HG03066 (cell line): ENCODE measurements around the gene SLC17A5.
"Not testable (repeated sequence)": the region's sequence is repeated elsewhere in the genome, so short reads cannot be mapped to it uniquely, and the experiment has no call there.

Source experiments
- ATAC-seq: cut with Tn5 transposase; IDR thresholded peaks from one replicate; pipeline ENCODE4 v1.9.1; 2021; ENCODE audit warnings: low read depth; ENCODE audit not compliant: unreplicated experiment

SLC17A5 gene

GRCh38 chr6:73571218-73572181 lies 82.3 kb downstream of the SLC17A5 start:
- ATAC-seq = not testable (repeated sequence)

DNA sequence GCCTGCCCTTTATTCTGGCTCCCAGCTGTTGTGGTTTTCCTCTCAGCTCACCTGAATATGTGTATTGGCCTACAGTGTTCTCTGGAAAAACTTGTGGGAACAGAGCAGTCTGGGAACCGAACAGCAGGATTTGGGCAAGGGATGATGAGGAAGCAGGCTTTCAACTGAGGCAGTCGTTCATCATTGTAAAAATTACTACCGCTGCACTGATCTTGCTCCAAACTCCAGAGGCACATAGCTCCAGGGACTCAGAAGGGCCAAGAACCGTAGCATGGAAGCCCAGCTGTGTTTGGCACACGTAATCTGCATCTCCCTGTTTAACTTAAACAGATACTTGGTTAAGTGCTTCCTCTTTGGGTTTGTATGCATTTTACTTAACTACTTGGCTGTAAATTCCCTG lies 84.7 kb downstream of the SLC17A5 start:
- ATAC-seq = no peak

DNA sequence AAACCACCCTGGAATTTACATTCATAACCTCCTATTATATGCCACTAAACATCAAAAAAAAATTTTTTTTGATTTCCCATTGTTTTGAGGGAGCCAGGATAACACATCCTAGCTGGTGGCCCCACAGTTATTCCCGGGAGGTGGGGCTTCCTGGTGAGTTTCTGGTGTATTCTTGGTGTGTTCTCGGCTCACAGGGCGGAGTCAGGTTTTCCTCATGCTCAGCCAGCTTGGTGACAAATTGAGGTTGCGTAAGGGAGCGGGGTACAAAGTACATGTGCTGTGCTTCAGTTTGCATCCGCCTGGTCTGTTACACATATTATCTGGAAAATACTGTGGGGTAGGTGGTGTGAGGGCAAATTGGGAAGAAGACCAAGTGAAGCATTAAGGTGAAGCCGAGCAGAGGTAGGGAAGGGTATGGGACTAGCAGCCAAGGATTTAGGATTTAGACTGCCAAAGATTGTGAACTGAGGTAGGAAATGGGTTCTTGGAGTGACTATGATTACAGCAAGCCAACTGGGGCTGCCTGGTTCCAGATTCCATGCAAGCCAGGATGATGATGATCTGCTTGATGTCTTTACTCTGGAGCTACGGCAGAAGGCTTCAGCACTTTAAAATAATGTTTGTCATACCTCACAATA lies 86.7 kb downstream of the SLC17A5 start:
- ATAC-seq = no peak

DNA sequence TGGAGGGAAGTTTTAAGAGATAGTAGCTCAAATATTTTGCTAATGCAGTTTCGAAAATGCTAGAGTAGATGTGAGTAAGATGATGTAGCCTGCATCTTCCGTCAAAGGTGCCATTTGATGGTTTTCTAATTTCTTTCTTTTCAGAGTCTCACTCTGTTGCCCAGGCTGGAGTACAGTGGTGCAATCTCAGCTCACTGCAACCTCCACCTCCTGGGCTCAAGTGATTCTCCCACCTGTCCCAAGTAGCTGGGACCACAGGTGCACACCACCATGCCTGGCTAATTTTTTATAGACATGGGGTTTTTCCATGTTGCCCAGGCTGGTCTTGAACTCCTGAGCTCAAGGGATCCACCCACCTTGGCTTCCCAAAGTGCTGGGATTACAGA lies 87.3 kb downstream of the SLC17A5 start:
- not testable (repeated sequence) for ATAC-seq

DNA sequence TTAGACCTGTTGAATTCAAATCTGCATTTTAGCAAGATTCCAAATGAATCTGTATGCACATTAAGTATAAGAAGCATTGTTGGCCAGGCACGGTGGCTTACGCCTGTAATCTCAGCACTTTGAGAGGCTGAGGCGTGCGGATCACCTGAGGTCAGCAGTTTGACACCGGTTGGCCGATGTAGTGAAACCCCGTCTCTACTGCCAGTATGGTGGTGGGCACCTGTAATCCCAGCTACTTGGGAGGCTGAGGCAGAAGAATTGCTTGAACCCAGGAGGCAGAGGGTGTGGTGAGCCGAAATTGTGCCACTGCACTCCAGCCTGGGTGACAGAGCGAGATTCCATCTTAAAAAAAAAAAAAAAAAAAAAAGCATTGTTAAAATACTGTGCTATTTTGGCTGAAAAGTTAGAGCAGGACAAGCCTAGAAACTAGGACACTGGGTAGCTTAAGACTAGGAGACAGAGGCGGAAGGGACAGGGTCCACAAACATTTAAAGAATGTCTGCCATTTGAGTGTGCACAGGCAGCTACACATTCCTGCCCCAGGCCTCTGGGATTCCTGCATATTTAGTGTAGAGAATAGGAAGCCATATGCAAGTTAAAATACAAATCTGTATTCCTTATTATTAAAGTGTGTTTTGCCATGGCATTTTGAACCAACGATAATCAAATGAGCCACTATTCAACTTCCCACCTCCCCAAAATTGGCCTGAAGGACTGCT lies 87.9 kb downstream of the SLC17A5 start:
- ATAC-seq = no peak

DNA sequence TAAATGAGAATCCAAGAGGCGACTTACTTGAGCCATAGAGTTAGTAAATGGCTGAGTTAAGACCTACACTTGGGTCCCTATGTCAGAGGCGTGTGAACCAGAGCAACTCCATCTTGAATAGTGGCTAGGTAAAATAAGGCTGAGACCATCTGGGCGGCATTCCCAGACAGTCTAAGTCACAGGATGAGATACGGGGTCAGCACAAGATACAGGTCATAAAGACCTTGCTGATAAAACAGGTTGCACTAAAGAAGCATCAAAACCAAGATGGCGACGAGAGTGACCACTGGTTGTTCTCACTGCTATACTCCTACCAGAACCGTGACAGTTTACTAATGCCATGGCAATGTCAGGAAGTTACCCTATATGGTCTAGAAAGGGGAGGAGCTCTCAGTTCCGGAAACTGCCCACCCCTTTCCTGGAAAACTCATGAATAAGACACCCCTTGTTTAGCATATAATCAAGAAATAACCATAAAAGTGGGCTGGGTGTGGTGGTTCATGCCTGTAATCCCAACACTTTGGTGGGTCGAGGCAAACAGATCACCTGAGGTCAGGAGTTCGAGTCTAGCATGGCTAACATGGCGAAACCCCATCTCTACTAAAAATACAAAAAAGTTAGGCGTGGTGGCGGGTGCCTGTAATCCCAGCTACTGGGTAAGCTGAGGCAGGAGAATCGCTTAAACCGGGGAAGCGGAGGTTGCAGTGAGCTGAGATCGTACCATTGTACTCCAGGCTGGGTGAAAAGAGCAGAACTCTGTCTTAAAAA lies 89.0 kb downstream of the SLC17A5 start:
- no peak for ATAC-seq

- ATAC-seq = no peak
Observed at GRCh38 chr6:73562558-73562957, 91.2 kb downstream of the SLC17A5 start.

DNA sequence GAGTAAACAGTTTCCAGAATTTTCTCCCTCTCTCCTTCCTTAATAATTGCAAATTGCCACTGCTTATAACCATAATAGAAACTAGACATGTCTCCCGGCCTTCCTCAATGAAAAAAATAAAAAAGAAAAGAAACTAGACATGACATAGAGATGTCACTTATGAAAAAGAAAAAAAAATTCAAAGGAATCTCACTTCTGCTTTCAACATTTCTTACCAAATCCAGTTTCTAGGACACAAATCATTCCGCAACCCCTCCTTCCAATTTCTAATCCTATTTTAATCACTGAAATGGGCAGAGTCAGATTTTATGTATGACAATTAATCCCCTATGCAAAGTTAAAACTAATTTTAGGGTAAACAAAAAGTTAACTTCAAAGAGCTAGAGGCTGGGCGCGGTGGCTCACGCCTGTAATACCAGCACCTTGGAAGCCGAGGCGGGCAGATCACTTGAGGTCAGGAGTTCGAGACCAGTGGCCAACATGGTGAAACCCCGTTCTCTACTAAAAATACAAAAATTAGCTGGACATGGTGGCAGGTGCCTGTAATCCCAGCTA lies 92.9 kb downstream of the SLC17A5 start:
- ATAC-seq = peak; percentile 65

DNA sequence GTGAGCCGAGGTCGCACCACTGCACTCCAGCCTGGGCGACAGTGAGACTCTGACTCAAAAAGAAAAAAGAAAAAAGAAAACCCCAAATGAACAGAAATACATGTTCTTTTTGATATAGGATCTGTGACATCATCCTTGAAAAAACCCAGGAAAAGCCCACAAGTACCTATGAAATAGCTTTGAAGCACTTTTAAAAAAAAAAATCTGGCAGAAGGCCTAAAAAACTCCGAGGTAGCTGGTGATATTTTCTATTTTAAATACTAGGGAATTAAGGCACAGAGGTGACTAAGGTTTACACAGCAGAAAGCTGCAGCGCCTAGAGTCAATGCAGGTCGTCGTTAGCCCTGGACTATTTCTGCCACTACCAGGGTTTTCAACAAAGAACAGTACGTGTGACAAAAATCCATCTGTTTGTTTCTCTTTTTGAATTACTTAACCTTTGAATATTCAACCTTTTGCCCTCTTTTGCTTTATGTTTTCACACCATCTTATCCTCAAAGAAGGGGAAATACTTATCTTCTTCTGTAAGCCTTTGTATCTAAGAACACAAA lies 93.5 kb downstream of the SLC17A5 start:
- peak; percentile 36 for ATAC-seq

DNA sequence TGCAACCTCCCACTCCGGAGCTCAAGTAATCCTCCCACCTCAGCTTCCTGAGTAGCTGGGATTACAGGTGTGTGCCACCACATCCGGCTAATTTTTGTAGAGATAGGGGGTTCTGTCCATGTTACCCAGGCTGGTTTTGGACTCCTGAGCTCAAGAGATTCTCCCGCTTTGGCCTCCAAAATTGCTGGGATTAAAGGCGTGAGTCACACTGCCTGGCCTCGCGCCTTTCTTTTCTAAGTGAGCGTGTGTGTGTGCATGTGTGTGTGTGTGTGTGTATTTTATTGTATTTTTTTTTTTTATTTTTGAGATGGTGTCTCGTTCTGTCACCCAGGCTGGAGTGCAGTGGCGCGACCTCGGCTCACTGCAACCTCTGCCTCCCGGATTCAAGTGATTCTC lies 94.4 kb downstream of the SLC17A5 start:
- not testable (repeated sequence) for ATAC-seq

- peak; percentile 53 for ATAC-seq
Observed at GRCh38 chr6:73558624-73559398, 95.0 kb downstream of the SLC17A5 start.

DNA sequence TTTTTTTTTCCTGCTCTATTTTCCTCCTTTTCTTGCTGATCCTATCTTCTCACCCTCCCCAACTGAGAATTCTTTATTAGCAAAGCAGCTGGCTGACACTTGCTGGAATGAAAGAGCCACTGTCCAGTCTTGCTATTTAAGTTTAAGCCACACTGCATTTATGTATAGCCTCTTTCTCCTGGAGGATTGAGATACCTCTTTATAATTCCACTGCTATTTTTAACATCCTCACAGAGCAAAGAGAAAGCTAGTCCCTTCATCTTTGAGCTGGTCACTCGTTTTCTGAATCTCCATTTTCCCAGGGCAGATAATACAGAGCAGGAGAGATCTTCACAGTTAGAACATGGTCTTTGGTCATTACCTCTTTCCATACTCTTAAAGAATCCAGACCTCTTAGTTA lies 97.0 kb downstream of the SLC17A5 start:
- no peak for ATAC-seq

DNA sequence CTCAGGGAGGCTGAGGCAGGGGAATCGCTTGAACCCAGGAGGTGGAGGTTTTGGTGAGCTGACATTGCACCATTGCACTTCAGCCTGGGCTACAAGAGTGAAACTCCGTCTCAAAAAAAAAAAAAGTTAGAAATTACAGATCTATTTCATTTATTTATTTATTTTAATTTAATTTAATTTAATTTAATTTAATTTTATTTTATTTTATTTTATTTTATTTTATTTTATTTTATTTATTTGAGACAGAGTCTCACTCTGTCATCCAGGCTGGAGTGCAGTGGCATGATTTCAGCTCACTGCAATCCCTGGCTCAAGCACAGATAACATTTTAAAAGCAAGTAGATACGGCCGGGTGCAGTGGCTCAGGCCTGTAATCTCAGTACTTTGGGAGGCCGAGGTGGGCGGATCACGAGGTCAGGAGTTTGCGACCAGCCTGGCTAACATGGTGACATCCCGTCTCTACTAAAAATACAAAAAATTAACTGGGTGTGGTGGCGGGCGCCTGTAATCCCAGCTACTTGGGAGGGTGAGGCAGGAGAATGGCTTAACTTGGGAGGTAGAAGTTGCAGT lies 98.3 kb downstream of the SLC17A5 start:
- not testable (repeated sequence) for ATAC-seq

DNA sequence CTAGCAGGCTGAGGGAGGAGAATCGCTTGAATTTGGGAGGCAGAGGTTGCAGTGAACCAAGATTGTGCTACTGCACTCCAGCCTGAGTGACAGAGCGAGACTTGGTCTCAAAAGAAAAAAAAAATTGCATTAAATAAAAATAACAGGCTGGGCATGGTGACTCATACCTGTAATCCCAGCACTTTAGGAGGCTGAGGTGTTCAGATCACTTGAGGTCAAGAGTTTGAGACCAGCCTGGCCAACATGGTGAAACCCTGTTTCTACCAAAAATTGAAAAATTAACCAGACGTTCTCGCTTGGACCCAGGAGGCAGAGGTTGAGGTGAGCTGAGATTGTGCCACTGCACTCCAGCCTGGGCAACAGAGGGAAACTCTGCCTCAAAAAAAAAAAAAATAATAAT lies 102.7 kb downstream of the SLC17A5 start:
- ATAC-seq = not testable (repeated sequence)

- ATAC-seq = no peak
Observed at GRCh38 chr6:73548458-73549446, 105.0 kb downstream of the SLC17A5 start.

DNA sequence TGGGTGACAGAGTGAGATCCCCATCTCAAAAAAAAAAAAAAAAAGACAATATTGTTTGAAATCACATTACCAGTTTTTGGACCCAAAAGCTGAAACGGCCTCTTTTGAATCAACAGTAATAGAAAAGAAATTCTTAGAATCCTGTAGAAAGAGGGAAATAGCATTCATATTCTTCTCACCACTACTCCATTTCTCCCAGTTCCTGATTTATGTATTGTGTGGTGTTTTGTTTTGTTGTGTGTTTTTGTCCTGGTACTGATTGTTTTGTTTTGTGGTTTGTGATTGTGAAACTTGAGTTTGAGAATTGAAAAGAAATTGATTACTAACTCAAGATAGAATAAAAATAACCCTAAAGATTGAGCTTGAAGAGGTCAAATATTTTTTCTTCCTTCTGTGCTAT lies 106.8 kb downstream of the SLC17A5 start:
- ATAC-seq = no peak
